ENCODE measurements around the gene TUBB1. TPM values are rescaled to one million over a fixed set of nuclear protein-coding genes. Genes with fewer than 3 reads are reported as not detected.

The TUBB1 gene
- total and polyA plus RNA-seq, 2 of the 13 experiments (the other 11 are each of a cell fraction or from before 2014, with no cell fraction given): 0.11 to 57.6 TPM

DNA sequence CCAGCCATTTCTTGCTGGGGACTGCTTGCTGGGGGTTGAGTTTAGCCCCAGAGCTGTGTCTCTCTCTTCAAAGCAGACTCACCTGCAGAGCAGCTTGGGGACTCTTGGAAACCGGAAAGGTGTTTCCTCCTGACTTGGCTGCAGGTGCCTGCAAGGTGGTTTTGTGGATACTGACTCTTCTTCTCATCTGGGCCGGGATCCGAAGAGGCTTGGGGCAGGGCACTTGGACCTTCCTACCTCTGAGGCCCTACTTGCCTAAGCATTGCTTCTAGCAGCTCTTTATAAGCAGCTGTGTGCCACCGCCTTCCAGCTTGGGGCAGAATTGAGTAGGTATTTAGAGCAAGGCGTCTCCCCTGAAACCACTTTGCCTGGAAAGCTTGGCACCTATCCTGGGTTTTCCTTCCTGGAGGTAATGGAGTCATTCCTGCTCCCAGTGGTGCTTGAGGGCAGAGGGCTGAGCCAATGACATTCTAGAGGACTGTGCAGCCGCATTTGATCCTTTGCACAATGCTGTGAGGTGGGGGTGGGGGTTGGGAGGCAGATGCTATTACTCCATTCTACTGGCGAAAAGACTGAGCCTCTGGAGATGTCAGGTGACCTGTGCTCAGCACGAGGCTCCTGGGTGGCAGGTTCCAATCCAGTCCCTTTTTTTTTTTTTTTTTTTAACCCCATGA is 8.8 kb upstream of the TUBB1 start (continued):
- TF ChIP-seq ZNF337 (CRISPR knock-in tag; IDR thresholded peaks at IDR 0.05; ENCODE audit: borderline replicate concordance, low read depth) (peak; percentile 52; the same call in 1 of the 2 replicates), ZSCAN31 (CRISPR knock-in tag; IDR thresholded peaks at IDR 0.05; ENCODE audit: low read depth) (0 out of 2 replicates have a peak, but pooled peaks have one; percentile 77), KDM1A (CRISPR knock-in tag; IDR thresholded peaks at IDR 0.05) (peak; percentile 98), ADNP (CRISPR knock-in tag; IDR thresholded peaks at IDR 0.05) (peak; percentile 60; the same call in 1 of the 2 replicates), BCL3 (CRISPR knock-in tag; IDR thresholded peaks at IDR 0.05) (peak; percentile 38; the same call in 1 of the 2 replicates), ZNF616 (CRISPR knock-in tag; IDR thresholded peaks at IDR 0.05; ENCODE audit: low read depth) (0 out of 2 replicates have a peak, but pooled peaks have one; percentile 22), MLX (CRISPR knock-in tag; IDR thresholded peaks at IDR 0.05) (peak; percentile 83; the same call in 1 of the 2 replicates), PHF8 (CRISPR knock-in tag; IDR thresholded peaks at IDR 0.05) (0 out of 2 replicates have a peak, but pooled peaks have one; percentile 21), RFXANK (CRISPR knock-in tag; IDR thresholded peaks at IDR 0.05) (no peak), CHD4 (IDR thresholded peaks at IDR 0.05; ENCODE audit: borderline replicate concordance, low read length) (peak; percentile 83; the same call in 1 of the 2 replicates), CSRNP2 (CRISPR knock-in tag; conservative IDR thresholded peaks at IDR 0.05; ENCODE audit: low read depth) (no peak), CC2D1A (CRISPR knock-in tag; IDR thresholded peaks at IDR 0.05) (0 out of 2 replicates have a peak, but pooled peaks have one; percentile 35), YEATS2 (CRISPR knock-in tag; IDR thresholded peaks at IDR 0.05; ENCODE audit: borderline replicate concordance) (peak; percentile 42; the same call in 1 of the 2 replicates), ZNF564 (CRISPR knock-in tag; IDR thresholded peaks at IDR 0.05) (no peak)
- TF ChIP-seq, protein P1, sequence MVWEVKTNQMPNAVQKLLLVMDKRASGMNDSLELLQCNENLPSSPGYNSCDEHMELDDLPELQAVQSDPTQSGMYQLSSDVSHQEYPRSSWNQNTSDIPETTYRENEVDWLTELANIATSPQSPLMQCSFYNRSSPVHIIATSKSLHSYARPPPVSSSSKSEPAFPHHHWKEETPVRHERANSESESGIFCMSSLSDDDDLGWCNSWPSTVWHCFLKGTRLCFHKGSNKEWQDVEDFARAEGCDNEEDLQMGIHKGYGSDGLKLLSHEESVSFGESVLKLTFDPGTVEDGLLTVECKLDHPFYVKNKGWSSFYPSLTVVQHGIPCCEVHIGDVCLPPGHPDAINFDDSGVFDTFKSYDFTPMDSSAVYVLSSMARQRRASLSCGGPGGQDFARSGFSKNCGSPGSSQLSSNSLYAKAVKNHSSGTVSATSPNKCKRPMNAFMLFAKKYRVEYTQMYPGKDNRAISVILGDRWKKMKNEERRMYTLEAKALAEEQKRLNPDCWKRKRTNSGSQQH (CRISPR knock-in tag; IDR thresholded peaks at IDR 0.05; ENCODE audit: low read depth): no peak
- TF ChIP-seq, protein P2, sequence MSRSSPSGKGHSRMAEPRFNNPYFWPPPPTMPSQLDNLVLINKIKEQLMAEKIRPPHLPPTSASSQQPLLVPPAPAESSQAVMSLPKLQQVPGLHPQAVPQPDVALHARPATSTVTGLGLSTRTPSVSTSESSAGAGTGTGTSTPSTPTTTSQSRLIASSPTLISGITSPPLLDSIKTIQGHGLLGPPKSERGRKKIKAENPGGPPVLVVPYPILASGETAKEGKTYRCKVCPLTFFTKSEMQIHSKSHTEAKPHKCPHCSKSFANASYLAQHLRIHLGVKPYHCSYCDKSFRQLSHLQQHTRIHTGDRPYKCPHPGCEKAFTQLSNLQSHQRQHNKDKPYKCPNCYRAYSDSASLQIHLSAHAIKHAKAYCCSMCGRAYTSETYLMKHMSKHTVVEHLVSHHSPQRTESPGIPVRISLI (CRISPR knock-in tag; IDR thresholded peaks at IDR 0.05; ENCODE audit: borderline replicate concordance): peak; percentile 96
- TF ChIP-seq, protein P3, sequence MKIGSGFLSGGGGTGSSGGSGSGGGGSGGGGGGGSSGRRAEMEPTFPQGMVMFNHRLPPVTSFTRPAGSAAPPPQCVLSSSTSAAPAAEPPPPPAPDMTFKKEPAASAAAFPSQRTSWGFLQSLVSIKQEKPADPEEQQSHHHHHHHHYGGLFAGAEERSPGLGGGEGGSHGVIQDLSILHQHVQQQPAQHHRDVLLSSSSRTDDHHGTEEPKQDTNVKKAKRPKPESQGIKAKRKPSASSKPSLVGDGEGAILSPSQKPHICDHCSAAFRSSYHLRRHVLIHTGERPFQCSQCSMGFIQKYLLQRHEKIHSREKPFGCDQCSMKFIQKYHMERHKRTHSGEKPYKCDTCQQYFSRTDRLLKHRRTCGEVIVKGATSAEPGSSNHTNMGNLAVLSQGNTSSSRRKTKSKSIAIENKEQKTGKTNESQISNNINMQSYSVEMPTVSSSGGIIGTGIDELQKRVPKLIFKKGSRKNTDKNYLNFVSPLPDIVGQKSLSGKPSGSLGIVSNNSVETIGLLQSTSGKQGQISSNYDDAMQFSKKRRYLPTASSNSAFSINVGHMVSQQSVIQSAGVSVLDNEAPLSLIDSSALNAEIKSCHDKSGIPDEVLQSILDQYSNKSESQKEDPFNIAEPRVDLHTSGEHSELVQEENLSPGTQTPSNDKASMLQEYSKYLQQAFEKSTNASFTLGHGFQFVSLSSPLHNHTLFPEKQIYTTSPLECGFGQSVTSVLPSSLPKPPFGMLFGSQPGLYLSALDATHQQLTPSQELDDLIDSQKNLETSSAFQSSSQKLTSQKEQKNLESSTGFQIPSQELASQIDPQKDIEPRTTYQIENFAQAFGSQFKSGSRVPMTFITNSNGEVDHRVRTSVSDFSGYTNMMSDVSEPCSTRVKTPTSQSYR (CRISPR knock-in tag; IDR thresholded peaks at IDR 0.05; ENCODE audit: borderline replicate concordance): peak; percentile 85
